22Rv1 (cell line): ENCODE measurements around the gene SIGLEC7.

Experiments
- CTCF ChIP-seq: fragments of 450-650 bp; IDR thresholded peaks from 2 replicates; pipeline ENCODE4 v1.5.1; 2017; ENCODE audit warnings: mild to moderate bottlenecking
- ZFX ChIP-seq: fragments of 450-650 bp; IDR thresholded peaks from 2 replicates; pipeline ENCODE4 v1.6.1; 2017; ENCODE audit warnings: antibody characterized with exemption, borderline replicate concordance

GRCh38 chr19:51103926-51104341 lies 38.2 kb upstream of the SIGLEC7 start:
- no peak for TF ChIP-seq CTCF
- TF ChIP-seq ZFX, result no peak
